IMR-90 (cell line): ENCODE measurements around the gene LRP6. TPM values are rescaled to one million over a fixed set of nuclear protein-coding genes. Genes with fewer than 3 reads are reported as not detected.
"Not testable (repeated sequence)": the region's sequence is repeated elsewhere in the genome, so short reads cannot be mapped to it uniquely, and the experiment has no call there.

Source experiments
- ATAC-seq: fragments of 200-7000 bp; cut with Tn5 transposase; 2 replicates; pipeline ENCODE4 v1.9.1; 2020; ENCODE audit warnings: low read depth, mild to moderate bottlenecking, moderate library complexity
- BruUV-seq: library from RNA; stranded (reverse); fragments of 400-500 nt; replicated peaks from 2 replicates; lab custom pipeline; 2021; lab: Mats Ljungman, UMichigan
- CTCF ChIA-PET: fragments of 300-600 bp; formaldehyde crosslinking; extraction: SDS; loops from one replicate; lab custom pipeline; 2021; ENCODE audit warnings: antibody characterized with exemption; lab: Yijun Ruan, JAX
- POLR2A ChIA-PET: fragments of 300-600 bp; sonication (Branson Sonifier 250); formaldehyde crosslinking; loops from one replicate; lab custom pipeline; 2022; ENCODE audit warnings: antibody characterized with exemption; ENCODE audit not compliant: unreplicated experiment; lab: Charles Lee
- DNase-seq: peaks from one replicate; pipeline ENCODE4 v3.0.0; 2013
- H2AFZ ChIP-seq: replicated peaks from 2 replicates; pipeline ENCODE3; 2013; ENCODE audit warnings: low read length, mild to moderate bottlenecking; ENCODE audit not compliant: poor library complexity
- H2AK5ac ChIP-seq: 2 replicates; pipeline ENCODE4 v1.6.1; 2013; ENCODE audit warnings: low read depth, low read length, inconsistent platforms
- H2AK9ac ChIP-seq: replicated peaks from 2 replicates; pipeline ENCODE3; 2013; ENCODE audit warnings: mild to moderate bottlenecking, low read depth, low read length, moderate library complexity; ENCODE audit not compliant: poor library complexity
- H2BK120ac ChIP-seq: 2 replicates; pipeline ENCODE4 v1.6.1; 2013; ENCODE audit warnings: low read depth, low read length, inconsistent platforms
- H2BK15ac ChIP-seq: 3 replicates; pipeline ENCODE4 v1.6.1; 2013; ENCODE audit warnings: low read depth, low read length, inconsistent platforms
- H2BK20ac ChIP-seq: 2 replicates; pipeline ENCODE4 v1.6.1; 2013; ENCODE audit warnings: low read depth, mild to moderate bottlenecking, inconsistent platforms, low read length, moderate library complexity
- H2BK5ac ChIP-seq: 2 replicates; pipeline ENCODE4 v1.6.1; 2013; ENCODE audit warnings: mild to moderate bottlenecking, low read depth, low read length, inconsistent platforms; ENCODE audit not compliant: poor library complexity, severe bottlenecking
- H3K14ac ChIP-seq: replicated peaks from 2 replicates; pipeline ENCODE4 v1.6.1; 2013; ENCODE audit warnings: low read depth, low read length, inconsistent platforms
- H3K18ac ChIP-seq: 2 replicates; pipeline ENCODE4 v1.6.1; 2013; ENCODE audit warnings: low read depth, low read length, control low read depth
- H3K23ac ChIP-seq: 2 replicates; pipeline ENCODE4 v1.6.1; 2013; ENCODE audit warnings: low read depth, low read length, inconsistent platforms
- H3K27ac ChIP-seq: 2 replicates; pipeline ENCODE4 v1.5.1; 2013; ENCODE audit warnings: mild to moderate bottlenecking, control low read depth, low read length; ENCODE audit not compliant: insufficient read depth
- H3K27me3 ChIP-seq: 2 replicates; pipeline ENCODE4 v1.6.1; 2013; ENCODE audit warnings: low read length; ENCODE audit not compliant: control insufficient read depth, insufficient read depth
- H3K36me3 ChIP-seq: 2 replicates; pipeline ENCODE4 v1.6.1; 2013; ENCODE audit warnings: low read length, mixed read lengths; ENCODE audit not compliant: control insufficient read depth, insufficient read depth
- H3K4ac ChIP-seq: 2 replicates; pipeline ENCODE4 v1.6.1; 2013; ENCODE audit warnings: low read depth, low read length, inconsistent platforms
- H3K4me1 ChIP-seq: 2 replicates; pipeline ENCODE4 v1.6.1; 2013; ENCODE audit warnings: low read length, mixed read lengths; ENCODE audit not compliant: control insufficient read depth, insufficient read depth
- H3K4me2 ChIP-seq: 2 replicates; pipeline ENCODE4 v1.6.1; 2013; ENCODE audit warnings: low read depth, mild to moderate bottlenecking, control low read depth, low read length, moderate library complexity
- H3K4me3 ChIP-seq: 2 replicates; pipeline ENCODE4 v1.5.1; 2013; ENCODE audit warnings: low read depth, mild to moderate bottlenecking, control low read depth, low read length, moderate library complexity; ENCODE audit not compliant: insufficient read depth
- H3K56ac ChIP-seq: 2 replicates; pipeline ENCODE4 v1.6.1; 2013; ENCODE audit warnings: low read length, inconsistent platforms; ENCODE audit not compliant: insufficient read depth; ENCODE audit errors: extremely low read depth
- H3K79me1 ChIP-seq, 2 experiments: 2 replicates each; pipeline ENCODE4 v1.6.1; 2013; ENCODE audit warnings: low read length in 2 of 2, inconsistent platforms in 1 of 2, low read depth in 1 of 2
- H3K9ac ChIP-seq: 2 replicates; pipeline ENCODE4 v1.6.1; 2013; ENCODE audit warnings: low read depth, low read length, control low read depth
- H3K9me1 ChIP-seq: 2 replicates; pipeline ENCODE4 v1.6.1; 2013; ENCODE audit warnings: low read length, inconsistent platforms; ENCODE audit not compliant: insufficient read depth
- H3K9me3 ChIP-seq: 2 replicates; pipeline ENCODE4 v1.6.1; 2013; ENCODE audit warnings: low read length; ENCODE audit not compliant: control insufficient read depth, insufficient read depth
- H4K20me1 ChIP-seq: 2 replicates; pipeline ENCODE4 v1.6.1; 2013; ENCODE audit warnings: low read length, inconsistent platforms; ENCODE audit not compliant: insufficient read depth
- H4K5ac ChIP-seq: 2 replicates; pipeline ENCODE4 v1.6.1; 2013; ENCODE audit warnings: mild to moderate bottlenecking, low read depth, low read length, control low read depth
- H4K8ac ChIP-seq, 2 experiments: 2 replicates each; pipeline ENCODE4 v1.6.1; 2013; ENCODE audit warnings: low read depth in 2 of 2, low read length in 2 of 2, control low read depth in 1 of 2, inconsistent platforms in 1 of 2
- H4K91ac ChIP-seq: 2 replicates; pipeline ENCODE4 v1.6.1; 2013; ENCODE audit warnings: low read depth, low read length, inconsistent platforms; ENCODE audit not compliant: insufficient read depth
- BHLHE40 ChIP-seq: fragments of 150-350 bp; IDR thresholded peaks from 2 replicates; pipeline ENCODE4 v1.6.1; 2016; ENCODE audit warnings: mild to moderate bottlenecking, low read depth, low read length
- CTCF ChIP-seq: conservative IDR thresholded peaks from 2 replicates; pipeline ENCODE4 v1.5.1; 2012; ENCODE audit warnings: mild to moderate bottlenecking, low read depth, low read length, improper control_type of control experiment
- MXI1 ChIP-seq: IDR thresholded peaks from 2 replicates; pipeline ENCODE4 v1.6.1; 2012; ENCODE audit warnings: low read depth, mild to moderate bottlenecking, low read length, moderate library complexity, borderline replicate concordance
- NFE2L2 ChIP-seq: fragments of 150-350 bp; IDR thresholded peaks from 2 replicates; pipeline ENCODE4 v1.6.1; 2016; ENCODE audit warnings: low read depth, mild to moderate bottlenecking, low read length
- POLR2A ChIP-seq: IDR thresholded peaks from 2 replicates; pipeline ENCODE4 v1.6.1; 2012; ENCODE audit warnings: mild to moderate bottlenecking, low read depth, low read length
- RFX5 ChIP-seq: IDR thresholded peaks from 2 replicates; pipeline ENCODE4 v1.8.0; 2012; ENCODE audit warnings: low read depth, mild to moderate bottlenecking, low read length, moderate library complexity
- WGBS, 2 experiments: methylation state at CpG; one replicate each; pipeline versions ENCODE4 v1.1.5 to v1.1.7; 2013; ENCODE audit warnings: missing lambda C conversion rate in 2 of 2; ENCODE audit not compliant: insufficient read length in 1 of 2; ENCODE audit errors: extremely low coverage in 2 of 2; 5-methylcytosine and 5-hydroxymethylcytosine counted together
- dilution Hi-C: fragments of 300-500 bp; cut with HindIII; formaldehyde crosslinking; loops from one replicate; pipeline ENCODE4 v1.14.3; 2018; ENCODE audit warnings: low sequenced_read_pairs; ENCODE audit not compliant: unreplicated experiment
- in situ Hi-C: fragments of 300-500 bp; cut with MboI; formaldehyde crosslinking; loops from 3 replicates; pipeline ENCODE4 v1.14.3; 2019; ENCODE audit warnings: low sequenced_read_pairs, inconsistent platforms, mixed read lengths
- intact Hi-C: fragments of 100-400 bp; cut with micrococcal nuclease; formaldehyde crosslinking; loops from 2 replicates; pipeline ENCODE4 v1.10.0; 2022
- polyA plus RNA-seq, 3 experiments: library from polyadenylated mRNA; depleted of rRNA; stranded (reverse); fragments of >200 nt; gene quantifications; 2 replicates each; pipeline ENCODE4 v1.2.3, GENCODE V29; 2012; ENCODE audit warnings: low replicate concordance in 1 of 3
- total RNA-seq: library from RNA; depleted of rRNA; stranded (reverse); fragments of >200 nt; gene quantifications from 2 replicates; pipeline ENCODE4 v1.2.3, GENCODE V29; 2012
- TF ChIP-seq, protein P1 (sequence below): fragments of 150-350 bp; IDR thresholded peaks from 2 replicates; pipeline ENCODE4 v1.6.1; 2017; ENCODE audit warnings: mild to moderate bottlenecking, antibody characterized with exemption, low read length, low read depth

LRP6 gene
- total and polyA plus RNA-seq, 2 of the 4 experiments (the other 2 are of a cell fraction): 14.2 to 32.1 TPM

- no peak overlapping the region for H2AK9ac ChIP-seq
- no peaks in the 10 kb centered on the region for H3K4me1 ChIP-seq
- intact Hi-C loops (no loop called here), dilution Hi-C loops (no loop called here), in situ Hi-C loops (no loop called here)
- H2AFZ ChIP-seq: no peak overlapping the region
- no peak overlapping the region for H4K91ac ChIP-seq
- no peaks in the 10 kb centered on the region for H3K9me3 ChIP-seq
- H4K20me1 ChIP-seq: no peaks in the 10 kb centered on the region
- TF ChIP-seq RFX5 (no peak), MXI1 (no peak), BHLHE40 (no peak), CTCF (no peak), NFE2L2 (no peak), POLR2A (no peak)
- TF ChIP-seq, protein P1, sequence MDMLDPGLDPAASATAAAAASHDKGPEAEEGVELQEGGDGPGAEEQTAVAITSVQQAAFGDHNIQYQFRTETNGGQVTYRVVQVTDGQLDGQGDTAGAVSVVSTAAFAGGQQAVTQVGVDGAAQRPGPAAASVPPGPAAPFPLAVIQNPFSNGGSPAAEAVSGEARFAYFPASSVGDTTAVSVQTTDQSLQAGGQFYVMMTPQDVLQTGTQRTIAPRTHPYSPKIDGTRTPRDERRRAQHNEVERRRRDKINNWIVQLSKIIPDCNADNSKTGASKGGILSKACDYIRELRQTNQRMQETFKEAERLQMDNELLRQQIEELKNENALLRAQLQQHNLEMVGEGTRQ: no peak
- WGBS, 2 experiments: no CpG with 5 or more reads among the region's 6 CpGs
- no peak overlapping the region for H3K18ac ChIP-seq
- no peak overlapping the region for H3K4me2 ChIP-seq
- BruUV-seq: no TSS peak
- H3K23ac ChIP-seq: no peak overlapping the region
- no peak overlapping the region for H3K27ac ChIP-seq
- no peak overlapping the region for H3K4ac ChIP-seq
- H3K56ac ChIP-seq: no peak overlapping the region
- H4K5ac ChIP-seq: no peak overlapping the region
- no peak overlapping the region for H3K4me3 ChIP-seq
- no peaks in the 10 kb centered on the region for H3K27me3 ChIP-seq
- H2BK20ac ChIP-seq: no peak overlapping the region
- no peak overlapping the region for H2BK120ac ChIP-seq
- CTCF ChIA-PET: no interaction called here
- no peak overlapping the region for H3K9ac ChIP-seq
- no peaks in the 10 kb centered on the region; a peak in 1 of 4 replicates for H3K79me1 ChIP-seq
- no peak overlapping the region for H2BK5ac ChIP-seq
- peaks cover 3% of the 10 kb centered on the region for H3K9me1 ChIP-seq
- POLR2A ChIA-PET: no interaction called here
- ATAC-seq: no peak
- H3K14ac ChIP-seq: no peak overlapping the region
- no peak overlapping the region for H4K8ac ChIP-seq
- no peak overlapping the region for H2BK15ac ChIP-seq
- no peak for DNase-seq
- H3K36me3 ChIP-seq: peaks cover 12% of the 10 kb centered on the region
- H2AK5ac ChIP-seq: no peak overlapping the region
These were observed 119.7 kb downstream of the LRP6 start for GRCh38 chr12:12147111-12147510.

DNA sequence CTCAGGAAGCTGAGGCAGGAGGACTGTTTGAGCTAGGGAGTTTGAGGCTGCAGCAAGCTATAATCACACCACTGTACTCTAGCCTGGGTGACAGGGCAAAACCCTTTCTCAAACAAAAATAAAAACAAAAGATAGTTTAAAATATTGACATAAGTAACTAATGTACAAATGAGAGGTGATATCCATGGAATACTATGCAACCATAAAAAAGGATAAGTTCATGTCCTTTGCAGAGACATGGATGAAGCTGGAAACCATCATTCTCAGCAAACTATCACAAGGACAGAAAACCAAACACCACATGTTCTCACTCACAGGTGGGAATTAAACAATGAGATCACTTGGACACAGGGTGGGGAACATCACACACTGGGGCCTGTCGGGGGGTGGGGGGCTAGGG, 122.3 kb downstream of the LRP6 start:
- H3K4me2 ChIP-seq, H3K23ac ChIP-seq, CTCF ChIA-PET, DNase-seq, H3K14ac ChIP-seq, H2BK120ac ChIP-seq, dilution Hi-C loops, H3K56ac ChIP-seq, H3K79me1 ChIP-seq, H3K27me3 ChIP-seq, ATAC-seq, H2BK20ac ChIP-seq, H2AK9ac ChIP-seq, H4K91ac ChIP-seq, H3K9ac ChIP-seq, H3K18ac ChIP-seq, H2BK5ac ChIP-seq, H3K4me3 ChIP-seq, H4K8ac ChIP-seq, H3K9me1 ChIP-seq, POLR2A ChIA-PET, H4K5ac ChIP-seq, H3K9me3 ChIP-seq, H2AFZ ChIP-seq, H2AK5ac ChIP-seq, H2BK15ac ChIP-seq, H3K4me1 ChIP-seq, in situ Hi-C loops, H4K20me1 ChIP-seq, BruUV-seq, H3K4ac ChIP-seq, H3K27ac ChIP-seq: not testable (repeated sequence)
- no CpG with 5 or more reads among the region's 1 CpG for WGBS, 2 experiments
- peaks cover 11% of the 10 kb centered on the region for H3K36me3 ChIP-seq
- intact Hi-C loops: loop anchor here (5.0 kb wide), 1 partner anchor 123 kb away; the partner anchor contains the start of gene LRP6
